HG02885 (cell line): ENCODE measurements around the gene ARL2BP.

Experiments
- ATAC-seq: cut with Tn5 transposase; IDR thresholded peaks from one replicate; pipeline ENCODE4 v1.9.1; 2021; ENCODE audit warnings: mild to moderate bottlenecking; ENCODE audit not compliant: unreplicated experiment, poor library complexity

Gene ARL2BP

GRCh38 chr16:57234707-57235092, 10.4 kb upstream of the ARL2BP start:
- no peak for ATAC-seq

DNA sequence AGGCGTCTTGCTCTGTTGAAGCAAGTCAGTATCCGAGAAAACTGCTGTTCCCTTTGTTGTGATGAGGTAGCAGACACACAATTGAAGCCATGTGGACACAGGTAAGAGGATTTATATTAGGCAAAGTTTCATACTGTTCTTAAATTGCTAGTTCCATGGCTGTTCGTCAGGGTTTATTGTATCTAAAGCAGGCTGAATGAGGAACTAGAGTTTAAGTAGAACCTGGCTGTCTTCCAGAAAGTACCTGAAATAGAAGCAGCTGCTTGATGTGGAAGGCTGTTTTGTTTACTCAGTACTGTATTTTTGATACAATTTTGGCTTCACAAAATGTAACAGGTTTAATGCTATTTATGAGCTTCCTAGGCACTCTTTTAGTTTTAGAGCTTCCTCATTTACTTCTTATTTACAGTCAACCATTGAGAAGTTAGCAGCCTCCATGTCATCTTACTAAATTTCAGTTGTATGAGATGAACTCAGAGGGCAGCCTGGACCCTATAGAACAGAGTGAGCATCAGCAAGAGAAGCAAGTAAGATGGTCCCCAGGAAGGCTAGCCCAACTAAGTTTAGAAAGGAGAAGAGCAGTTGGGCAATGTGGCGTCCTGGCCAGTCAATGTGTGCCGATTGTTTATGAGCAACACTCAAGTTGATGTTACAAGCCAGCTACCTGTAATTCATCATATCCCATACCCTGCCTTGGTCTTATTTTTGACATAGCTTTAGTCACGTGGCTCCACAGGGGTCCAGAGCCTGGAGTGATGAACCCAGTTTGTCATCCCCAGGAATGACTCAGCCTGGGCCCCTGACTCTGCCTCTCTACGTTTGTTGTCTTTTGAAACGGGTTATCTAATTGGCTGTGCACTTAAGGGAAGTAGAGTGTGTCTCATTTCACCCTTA, 9.7 kb upstream of the ARL2BP start:
- ATAC-seq: no peak

DNA sequence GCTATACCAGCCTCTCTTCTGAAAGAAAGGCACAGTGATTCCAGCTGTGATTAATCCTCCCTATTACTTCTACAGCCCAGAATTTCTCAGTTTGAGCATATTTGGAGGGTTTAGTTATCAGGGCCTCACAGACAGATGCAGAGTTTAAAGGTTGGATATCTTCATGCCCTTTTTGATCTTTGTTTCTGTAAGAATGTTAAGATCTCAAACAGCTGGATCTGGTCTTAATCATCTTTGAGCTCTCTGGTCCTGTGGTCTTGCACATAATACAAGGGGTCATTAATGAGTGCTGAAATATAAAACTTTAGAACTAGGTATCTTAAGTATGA, 9.1 kb upstream of the ARL2BP start:
- no peak for ATAC-seq

DNA sequence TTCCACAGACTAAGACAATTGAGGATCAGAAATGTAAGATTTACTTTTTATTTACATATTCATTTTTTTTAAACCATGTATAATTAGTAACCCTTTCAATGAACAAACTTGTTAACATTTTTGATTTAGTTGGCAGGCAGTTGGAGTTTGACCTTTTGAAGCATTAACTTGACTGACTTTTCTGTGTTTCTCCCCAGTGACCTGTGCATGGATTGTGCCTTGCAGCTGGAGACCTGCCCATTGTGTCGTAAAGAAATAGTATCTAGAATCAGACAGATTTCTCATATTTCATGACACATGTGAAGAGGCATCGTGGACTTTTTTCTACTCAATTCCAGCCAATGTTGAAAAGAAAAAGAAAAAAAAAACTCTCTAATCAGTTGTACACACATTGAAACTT, 6.4 kb upstream of the ARL2BP start:
- no peak for ATAC-seq

DNA sequence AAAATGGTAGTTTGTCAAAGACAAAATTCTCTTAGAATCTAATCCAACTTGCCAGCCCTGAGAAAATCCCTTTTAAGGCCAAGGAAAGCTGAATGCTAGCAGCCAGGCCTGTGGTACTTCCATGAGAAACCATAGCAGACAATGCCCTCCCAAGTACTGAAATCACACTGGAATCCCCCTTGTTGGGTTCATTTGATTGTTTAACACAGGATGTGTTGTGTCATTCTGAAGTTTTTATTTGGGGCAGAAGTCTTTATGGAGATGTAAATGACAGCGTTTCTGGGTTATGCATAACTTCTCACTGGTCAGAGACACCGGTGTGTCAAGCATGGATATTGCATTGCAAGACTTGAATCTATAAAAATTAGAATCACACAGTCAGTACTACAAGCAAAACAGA, 6.0 kb upstream of the ARL2BP start:
- no peak for ATAC-seq

GRCh38 chr16:57240851-57241250, 4.2 kb upstream of the ARL2BP start:
- no peak for ATAC-seq

DNA sequence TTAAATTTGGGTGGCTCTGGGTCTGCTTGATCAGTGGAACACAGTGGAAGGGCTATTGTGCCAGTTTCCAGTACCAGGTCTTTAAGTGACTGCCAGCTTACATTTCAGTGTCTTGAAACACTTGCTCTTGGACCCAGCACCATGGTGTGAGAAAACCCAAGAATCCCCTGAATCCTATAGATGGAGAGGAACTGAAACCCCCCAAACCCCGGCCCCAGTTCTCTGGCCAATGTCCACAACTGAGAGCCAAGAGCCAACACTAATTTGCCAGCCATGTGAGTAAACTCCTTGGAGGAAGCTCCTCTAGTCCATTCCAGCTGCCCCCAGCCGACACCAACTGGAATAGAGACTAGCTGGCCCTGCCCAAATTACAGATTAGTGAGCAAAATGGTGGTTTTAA, 2.4 kb upstream of the ARL2BP start:
- no peak for ATAC-seq

- peak; percentile 14 for ATAC-seq
These were observed 644 bp upstream of the ARL2BP start for GRCh38 chr16:57244463-57244766.

DNA sequence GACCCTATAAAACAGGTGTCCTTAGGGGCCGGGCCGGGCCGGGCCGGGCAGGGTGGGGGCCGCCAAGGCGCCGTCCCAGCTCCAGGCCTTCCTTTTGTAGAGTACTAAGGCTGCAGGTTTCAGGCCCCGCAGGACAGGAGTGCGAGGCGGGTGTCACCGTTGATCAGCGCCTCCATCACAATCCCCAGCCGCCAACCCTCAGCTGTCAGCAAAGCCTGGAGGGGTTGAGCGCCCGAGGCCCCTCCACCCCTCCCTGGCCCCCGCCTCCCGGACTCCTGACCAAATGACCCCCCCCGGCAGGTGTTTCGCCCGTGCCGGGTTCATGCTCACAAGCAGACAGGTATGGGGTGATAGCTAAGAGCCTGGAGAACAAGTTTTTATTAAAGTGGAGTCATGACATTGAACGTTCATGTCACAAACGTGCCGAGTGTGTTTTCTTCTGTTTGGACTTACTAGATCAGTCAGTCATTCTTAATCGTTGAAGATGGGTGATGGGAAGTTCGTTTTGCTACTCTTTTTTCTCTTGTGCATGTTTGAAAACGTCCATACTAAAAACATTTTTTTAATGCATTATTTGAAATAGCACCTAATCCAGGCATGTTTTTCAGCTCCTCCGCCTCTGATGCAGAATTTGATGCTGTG, 534 bp downstream of the ARL2BP start:
- peak; percentile 21 for ATAC-seq

DNA sequence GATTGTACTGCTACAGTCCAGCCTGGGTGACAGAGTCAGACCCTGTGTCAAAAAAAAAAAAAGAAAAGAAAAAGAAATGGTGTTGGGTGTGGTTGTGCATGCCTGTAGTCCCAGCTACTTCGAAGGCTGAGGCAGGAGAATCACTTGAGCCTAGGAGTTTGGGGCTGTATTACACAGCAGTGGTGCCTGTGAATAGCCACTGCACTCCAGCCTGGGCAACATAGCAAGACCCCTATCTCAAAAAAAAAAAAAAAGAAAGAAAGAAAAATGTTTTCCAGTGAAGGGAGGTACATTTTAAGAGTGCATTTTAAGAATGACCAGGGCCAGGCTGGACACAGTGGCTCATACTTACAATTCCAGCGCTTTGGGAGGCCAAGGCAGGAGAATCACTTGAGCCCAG, 6.3 kb downstream of the ARL2BP start:
- no peak for ATAC-seq

- ATAC-seq: no peak
These were observed 7.2 kb downstream of the ARL2BP start for GRCh38 chr16:57252148-57252721.

GRCh38 chr16:57253466-57253865, 8.4 kb downstream of the ARL2BP start:
- ATAC-seq: no peak

DNA sequence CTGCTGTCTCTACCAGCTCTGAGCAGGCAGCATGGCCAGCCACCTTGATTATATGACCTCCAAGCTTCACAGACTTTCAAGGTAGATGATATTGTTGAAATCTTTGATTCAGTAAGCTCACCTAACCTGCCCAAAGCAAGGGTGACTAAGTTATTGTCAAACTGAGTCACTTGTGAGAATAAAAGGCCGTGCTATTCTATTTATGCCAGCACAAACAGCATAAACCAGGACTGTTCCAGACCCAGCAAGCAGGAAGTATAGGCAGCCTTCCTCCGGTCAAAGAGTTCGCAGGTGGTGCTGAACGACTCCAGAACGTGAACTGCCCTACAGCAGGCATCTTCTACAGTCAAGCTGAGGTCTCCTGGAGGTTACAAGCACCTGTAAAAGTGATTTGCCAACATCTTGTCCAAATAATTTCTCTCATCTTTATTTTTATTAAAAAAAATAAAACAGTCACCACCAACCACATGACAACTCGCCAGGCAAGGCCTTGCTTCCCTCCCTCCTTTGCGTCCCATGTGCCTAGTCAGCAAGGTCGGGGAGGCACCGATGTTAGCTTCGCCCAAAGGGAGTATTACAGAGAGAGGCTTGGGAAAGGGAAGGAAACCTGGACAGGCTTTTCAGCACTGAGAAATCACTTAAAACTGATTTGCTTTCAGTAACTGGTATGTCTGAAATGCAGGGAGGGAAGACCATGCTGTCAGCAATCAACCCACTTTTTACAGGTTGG, 10.8 kb downstream of the ARL2BP start:
- ATAC-seq: no peak

- no peak for ATAC-seq
These were observed 11.7 kb downstream of the ARL2BP start for GRCh38 chr16:57256601-57257395.

GRCh38 chr16:57257455-57258070, 12.5 kb downstream of the ARL2BP start:
- ATAC-seq: no peak

- ATAC-seq: no peak
These were observed 13.3 kb downstream of the ARL2BP start for GRCh38 chr16:57258226-57258909.

- ATAC-seq: no peak
These were observed 13.9 kb downstream of the ARL2BP start for GRCh38 chr16:57258910-57259475.

DNA sequence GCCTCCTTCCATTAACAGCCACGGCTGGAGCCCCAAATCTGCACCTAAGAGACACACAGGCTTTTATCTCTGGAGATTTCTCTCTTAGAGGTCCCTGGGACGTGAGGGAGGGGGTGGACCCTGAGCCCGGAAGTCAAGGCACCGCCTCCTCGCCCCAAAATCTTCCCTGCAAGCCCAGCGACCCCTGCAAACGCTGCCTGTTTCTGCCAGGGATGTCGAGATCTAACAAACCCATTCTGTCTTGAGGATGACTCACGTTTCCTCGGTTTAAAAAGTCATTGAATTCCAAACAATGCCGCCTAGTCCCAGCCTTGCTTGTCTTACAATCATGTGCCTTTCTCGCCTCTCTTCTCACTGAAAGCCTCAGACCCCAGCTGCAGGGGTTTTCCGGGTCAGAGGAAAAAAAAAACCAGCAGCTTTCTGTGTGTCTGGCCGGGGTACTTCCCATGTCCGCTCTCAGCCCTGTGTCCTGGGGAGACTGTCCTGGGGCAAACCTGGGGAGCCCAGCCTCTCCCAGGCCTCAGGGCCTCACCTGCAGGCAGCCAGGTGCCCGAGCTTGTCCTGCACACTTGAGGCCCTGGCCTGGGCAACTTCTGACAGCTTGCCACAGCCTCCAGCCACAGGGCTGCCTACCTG, 15.4 kb downstream of the ARL2BP start:
- peak; percentile 66 for ATAC-seq

DNA sequence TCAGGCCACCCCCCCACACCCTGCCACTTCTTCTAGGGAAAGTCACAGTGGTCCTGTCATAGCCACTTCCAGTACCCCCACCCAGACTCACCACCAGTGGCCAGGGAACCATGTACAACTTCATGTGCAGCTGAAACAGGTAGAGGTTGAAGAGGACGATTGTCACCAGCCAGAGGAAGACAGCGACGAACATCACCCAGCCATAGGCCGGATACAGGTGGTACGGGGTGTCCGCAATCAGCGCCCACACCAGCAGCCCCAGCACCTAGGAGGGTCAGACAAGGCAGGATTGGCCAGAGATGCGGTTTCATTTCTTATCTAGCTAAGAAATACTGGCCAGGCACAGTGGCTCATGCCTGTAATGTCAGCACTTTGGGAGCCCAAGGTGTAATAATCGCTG, 16.7 kb downstream of the ARL2BP start:
- no peak for ATAC-seq
